Activated CD8-positive, alpha-beta memory T cell treated with anti-CD3 and anti-CD28 coated beads for 36 hours (primary cell): ENCODE measurements around the gene SLC6A19. TPM values are rescaled to one million over a fixed set of nuclear protein-coding genes. Genes with fewer than 3 reads are reported as not detected.
"Not testable (repeated sequence)": the region's sequence is repeated elsewhere in the genome, so short reads cannot be mapped to it uniquely, and the experiment has no call there.

Source experiments
- CTCF ChIA-PET: fragments of 350-600 bp; sonication (Branson Sonifier 250); formaldehyde crosslinking; loops from one replicate; lab custom pipeline; 2021; ENCODE audit warnings: antibody characterized with exemption; lab: Charles Lee
- POLR2A ChIA-PET: fragments of 350-600 bp; sonication (Branson Sonifier 250); formaldehyde crosslinking; loops from one replicate; lab custom pipeline; 2021; ENCODE audit warnings: antibody characterized with exemption; lab: Charles Lee
- total RNA-seq, 2 experiments: library from RNA; stranded (reverse); gene quantifications; one replicate each; pipeline ENCODE4 v1.2.3, GENCODE V29; 2021

Gene SLC6A19
- total RNA-seq, 2 experiments from 2014 or later, result not detected

DNA sequence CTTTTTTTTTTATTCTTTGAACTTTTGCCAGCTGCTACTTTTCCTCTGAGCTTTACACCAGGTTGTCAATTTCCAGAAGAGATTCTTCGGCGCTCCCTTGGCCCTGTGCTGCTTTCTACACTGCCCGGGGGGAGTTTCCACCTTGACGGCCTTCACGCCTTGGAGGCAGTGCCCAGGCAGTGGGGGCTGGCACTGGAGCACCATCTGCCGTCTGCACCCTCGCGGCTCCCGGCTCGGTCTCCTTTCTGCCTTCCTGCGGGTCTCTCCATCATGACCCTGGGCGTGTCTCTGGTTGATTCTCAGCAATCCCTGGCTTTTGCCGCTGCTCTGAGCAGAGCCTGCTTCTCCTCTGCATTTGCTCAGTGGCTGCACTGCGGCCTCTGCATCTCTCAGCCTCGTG is 26.7 kb downstream of the SLC6A19 start:
- POLR2A ChIA-PET, result interaction anchor here (0.6 kb wide), 1 partner anchor 154 kb away, joined by 3 read pairs; no protein-coding TSS in a partner anchor
- CTCF ChIA-PET, result no interaction called here

DNA sequence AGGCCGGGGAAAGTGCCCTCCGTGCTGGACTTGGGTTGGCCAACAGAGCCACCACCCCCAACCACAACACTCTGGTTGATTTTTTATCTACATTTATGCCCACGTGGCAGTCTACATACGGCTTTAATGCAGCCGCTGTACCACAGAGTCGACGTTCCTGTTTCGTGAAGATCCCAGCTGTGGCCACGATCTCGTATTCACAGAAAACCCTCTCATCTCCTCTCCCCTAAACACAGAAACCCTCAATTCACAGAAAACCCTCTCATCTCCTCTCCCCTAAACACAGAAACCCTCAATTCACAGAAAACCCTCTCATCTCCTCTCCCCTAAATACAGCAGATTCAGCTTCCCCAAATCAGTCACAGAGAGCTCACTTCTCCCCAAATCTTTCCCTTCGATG is 27.6 kb downstream of the SLC6A19 start:
- POLR2A ChIA-PET, CTCF ChIA-PET: not testable (repeated sequence)

DNA sequence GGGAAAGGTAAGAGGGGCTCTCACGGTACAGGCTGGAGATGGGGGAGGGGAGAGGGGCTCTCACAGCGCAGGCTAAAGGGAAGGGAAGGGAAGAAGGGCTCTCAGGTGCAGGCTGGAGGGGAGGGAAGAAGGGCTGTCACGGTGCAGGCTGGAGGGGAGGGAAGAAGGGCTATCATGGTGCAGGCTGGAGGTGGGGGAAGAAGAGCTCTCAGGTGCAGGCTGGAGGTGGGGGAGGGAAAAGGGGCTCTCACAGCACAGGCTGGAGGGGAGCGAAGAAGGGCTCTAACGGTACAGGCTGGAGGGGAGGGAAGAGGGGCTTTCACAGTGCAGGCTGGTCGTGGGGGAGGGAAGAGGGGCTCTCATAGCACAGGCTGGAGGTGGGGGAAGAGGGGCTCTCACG is 28.4 kb downstream of the SLC6A19 start:
- ChIA-PET CTCF (no interaction called here), POLR2A (no interaction called here)

DNA sequence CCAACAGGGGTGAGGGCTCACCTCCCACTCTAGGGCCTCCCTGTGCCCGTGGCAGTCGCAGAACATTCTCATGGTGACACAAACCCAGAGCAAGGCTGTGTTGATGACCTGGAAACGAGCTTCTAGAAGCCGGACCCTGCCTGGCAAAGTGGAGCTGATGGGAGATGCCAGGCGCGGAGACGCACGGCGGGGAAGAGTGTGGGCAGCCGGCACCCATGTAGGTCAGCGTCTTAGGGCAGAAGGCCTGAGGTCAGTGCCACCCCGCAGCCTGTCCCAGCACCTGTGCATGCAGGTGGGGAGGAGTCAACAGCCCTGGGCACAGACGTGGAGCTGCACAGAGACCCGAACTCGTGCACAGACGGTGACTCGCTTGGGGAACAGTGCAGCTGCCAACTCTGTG is 29.2 kb downstream of the SLC6A19 start:
- POLR2A ChIA-PET, result no interaction called here
- CTCF ChIA-PET, result no interaction called here

DNA sequence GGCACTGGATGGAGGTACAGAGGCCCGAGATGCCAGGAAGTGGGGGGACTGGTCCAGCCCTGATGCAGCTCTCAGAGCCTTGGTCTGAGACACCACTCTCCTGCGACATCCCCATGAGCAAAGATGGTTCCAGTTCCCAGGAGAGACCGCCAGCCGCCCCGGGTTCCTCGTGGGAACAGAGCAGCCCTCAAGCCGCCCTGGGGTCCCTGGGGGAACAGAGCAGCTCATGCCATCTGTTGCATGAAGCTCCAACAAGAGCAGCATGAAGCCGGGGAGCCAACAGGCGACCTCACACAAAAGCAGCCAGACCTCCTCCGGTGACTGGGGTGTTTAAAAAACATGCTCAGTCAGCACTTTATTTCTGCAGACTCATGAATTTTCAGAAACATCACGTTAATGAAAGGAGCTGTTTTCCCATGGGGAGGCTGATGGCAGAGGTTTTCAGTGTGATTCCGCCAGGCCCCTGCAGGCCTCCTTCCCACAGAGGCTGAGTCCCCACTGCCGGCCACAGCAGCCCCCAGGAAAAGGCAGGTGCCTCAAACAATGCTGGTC is 30.0 kb downstream of the SLC6A19 start:
- POLR2A ChIA-PET, result no interaction called here
- CTCF ChIA-PET, result no interaction called here

DNA sequence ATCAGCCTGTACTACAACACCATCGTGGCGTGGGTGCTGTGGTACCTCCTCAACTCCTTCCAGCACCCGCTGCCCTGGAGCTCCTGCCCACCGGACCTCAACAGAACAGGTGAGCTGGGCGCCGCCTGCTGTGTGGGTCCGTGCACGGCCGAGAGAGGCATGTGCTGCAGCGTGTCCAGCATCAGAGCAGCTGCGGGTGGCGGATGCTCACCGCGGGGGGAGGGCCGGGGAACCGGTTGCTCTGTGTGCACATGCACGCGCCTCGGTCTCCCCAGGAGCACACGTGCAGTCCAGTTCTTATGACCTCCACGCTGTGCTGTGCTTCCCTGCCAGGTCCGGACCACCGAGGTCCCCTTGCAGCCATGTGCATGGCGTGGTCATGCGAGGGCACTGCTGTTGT is 31.4 kb downstream of the SLC6A19 start:
- CTCF ChIA-PET, result no interaction called here
- POLR2A ChIA-PET, result no interaction called here

DNA sequence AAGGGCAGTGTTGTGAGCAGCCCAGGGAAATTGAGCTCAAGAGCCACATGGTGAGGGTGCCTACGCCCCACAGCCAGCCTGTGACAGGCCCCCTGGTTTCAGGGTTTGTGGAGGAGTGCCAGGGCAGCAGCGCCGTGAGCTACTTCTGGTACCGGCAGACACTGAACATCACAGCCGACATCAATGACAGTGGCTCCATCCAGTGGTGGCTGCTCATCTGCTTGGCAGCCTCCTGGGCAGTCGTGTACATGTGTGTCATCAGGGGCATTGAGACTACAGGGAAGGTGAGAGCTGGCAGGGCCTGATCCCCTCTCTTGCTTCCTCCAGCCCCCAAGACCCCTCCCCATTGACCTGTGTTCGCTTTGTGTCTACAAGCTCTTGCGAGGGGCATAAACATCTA is 34.0 kb downstream of the SLC6A19 start:
- CTCF ChIA-PET, result no interaction called here
- POLR2A ChIA-PET, result no interaction called here

DNA sequence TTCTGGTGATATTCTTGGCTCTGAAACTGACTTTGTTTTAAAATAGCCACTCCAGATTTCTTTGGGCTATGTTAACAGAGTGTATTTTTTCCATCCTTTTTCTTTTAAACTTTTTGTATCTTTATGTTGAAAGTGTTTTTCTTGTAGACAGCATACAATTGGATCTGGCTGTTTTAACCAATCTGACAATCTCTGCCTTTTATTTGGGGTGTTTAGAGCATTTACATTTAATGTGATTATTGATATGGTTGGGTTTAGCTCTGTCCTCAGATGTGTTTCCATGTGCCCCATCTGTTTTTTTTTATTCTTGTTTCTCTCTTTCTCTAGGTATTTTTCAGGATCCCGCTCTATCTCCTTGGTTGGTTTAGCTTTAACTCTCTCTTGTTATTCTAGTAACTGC is 34.4 kb downstream of the SLC6A19 start:
- POLR2A ChIA-PET, result no interaction called here
- CTCF ChIA-PET, result no interaction called here

DNA sequence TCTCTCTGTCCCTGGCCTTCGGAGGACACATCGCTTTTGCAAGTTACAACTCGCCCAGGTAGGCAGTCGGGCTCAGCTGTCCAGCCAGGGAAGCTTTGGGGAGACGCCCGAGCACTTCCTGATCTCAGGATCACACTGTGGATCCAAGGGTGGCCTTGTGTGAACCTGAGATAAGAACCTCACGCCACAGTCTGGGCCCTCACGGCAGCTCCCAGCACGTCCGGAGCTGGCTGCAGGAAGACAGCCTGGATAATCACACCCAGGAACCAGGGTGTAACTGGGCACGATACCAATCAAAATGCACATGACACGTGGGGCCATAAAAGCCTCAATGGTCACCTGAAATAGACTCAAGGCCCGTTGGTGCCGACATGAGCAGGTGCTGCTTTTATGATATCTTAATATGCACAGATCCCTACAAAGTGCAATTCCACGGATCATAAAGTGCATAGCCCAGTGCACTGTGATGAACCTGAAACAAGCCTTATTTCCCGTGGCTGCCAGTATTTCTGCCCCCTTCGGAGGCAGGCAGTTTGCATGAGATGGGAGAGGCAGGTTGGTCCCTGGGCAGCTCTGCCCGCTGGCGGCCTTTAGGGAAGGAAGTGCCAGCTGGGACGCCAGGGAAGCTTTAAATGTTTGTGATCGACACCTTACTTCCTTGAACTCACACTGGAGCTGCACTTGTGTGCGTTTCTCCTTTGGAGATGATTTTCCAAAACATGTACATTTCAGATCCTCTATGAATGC is 38.3 kb downstream of the SLC6A19 start:
- POLR2A ChIA-PET, result no interaction called here
- CTCF ChIA-PET, result no interaction called here

DNA sequence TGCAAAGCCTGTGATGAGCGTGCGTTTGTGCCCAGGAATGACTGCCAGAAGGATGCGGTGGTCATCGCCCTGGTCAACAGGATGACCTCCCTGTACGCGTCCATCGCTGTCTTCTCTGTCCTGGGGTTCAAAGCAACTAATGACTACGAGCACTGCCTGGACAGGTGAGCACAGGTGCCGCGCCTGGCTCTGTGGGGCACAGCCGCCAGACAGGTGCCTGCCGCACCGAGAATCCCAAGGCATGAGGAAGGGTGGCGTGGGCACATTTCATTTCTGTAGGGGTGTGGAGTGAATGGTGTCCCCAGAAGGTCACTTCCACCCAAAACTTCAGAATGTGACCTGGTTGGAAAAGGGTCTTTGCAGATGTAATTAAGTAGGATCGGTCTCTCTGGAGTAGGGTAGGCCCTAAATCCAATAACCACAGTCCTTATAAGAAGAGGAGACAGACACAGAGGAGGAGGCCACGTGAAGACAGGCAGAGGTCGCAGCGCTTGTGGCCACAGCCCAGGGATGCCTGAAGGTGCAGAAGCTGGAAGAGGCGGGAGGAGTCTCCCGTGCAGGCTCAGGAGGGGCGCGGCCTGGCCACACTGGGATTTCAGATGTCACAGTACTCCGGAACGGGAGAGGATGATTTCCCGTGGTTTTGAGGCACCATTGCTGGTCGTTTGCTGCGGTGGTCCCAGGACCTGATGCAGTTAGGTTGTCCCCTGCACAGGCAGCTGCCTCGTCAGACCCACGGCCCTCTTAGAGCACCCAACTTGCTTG is 39.3 kb downstream of the SLC6A19 start:
- ChIA-PET POLR2A (no interaction called here), CTCF (no interaction called here)

DNA sequence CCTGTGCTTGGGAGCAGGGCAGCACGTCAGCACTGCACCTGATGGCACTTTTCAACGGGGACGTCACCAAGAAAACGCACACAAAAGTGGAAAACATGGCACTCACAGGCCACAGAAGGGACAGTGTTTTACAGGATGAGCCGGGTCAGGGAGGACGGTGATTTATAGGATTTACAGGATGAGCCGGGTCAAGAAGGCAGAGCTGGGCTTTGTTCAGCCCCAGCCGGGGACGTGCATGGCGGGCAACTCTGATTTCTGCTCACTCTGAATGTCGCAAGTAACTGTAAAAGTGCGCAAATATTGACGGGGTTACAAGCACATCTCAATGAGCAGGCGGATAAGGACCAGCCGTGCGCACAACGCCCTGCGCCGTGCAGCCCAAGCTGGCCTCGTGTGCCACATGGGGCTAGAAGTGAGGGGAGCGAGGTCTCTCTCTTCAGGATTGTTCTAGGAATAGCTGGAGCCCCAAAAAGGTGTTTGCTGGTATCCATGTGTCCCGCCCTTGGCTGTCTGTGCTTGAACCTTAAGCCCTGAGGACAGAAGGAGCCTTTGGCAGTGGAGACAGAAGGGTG is 40.2 kb downstream of the SLC6A19 start:
- POLR2A ChIA-PET, result no interaction called here
- CTCF ChIA-PET, result no interaction called here

DNA sequence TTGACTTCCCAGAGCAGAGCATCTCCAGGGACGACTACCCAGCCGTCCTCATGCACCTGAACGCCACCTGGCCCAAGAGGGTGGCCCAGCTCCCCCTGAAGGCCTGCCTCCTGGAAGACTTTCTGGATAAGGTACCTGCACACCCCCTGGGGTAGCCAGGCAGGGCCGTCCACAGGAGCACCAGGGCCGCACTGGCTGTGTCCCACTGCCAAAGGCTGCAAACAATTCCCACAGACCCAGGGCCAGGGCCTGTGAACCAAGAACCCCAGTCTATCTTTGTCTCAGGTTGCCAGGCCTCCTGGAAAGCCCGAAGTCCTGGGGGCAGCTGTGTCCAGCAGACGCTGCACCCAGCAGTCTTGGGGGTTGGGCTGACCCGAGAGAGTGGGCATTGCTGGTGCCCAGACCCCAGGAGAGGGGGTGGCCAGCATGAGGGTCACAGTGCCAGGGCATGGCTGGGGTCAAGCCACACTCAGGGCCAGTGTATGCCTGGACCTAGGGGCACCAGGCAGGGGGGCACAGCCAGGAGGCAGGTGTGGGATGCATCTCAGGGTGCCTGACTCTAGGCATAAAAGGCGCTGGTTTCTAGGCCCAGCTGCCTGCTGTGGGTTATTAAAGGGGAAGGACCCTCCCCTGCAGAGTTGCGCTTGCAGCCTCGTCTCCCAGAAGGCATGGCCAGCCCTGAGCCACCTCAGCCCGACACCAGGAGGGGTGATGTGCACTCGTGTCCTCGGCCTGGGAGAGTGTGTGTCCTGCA is 41.5 kb downstream of the SLC6A19 start:
- POLR2A ChIA-PET, result no interaction called here
- CTCF ChIA-PET, result no interaction called here

DNA sequence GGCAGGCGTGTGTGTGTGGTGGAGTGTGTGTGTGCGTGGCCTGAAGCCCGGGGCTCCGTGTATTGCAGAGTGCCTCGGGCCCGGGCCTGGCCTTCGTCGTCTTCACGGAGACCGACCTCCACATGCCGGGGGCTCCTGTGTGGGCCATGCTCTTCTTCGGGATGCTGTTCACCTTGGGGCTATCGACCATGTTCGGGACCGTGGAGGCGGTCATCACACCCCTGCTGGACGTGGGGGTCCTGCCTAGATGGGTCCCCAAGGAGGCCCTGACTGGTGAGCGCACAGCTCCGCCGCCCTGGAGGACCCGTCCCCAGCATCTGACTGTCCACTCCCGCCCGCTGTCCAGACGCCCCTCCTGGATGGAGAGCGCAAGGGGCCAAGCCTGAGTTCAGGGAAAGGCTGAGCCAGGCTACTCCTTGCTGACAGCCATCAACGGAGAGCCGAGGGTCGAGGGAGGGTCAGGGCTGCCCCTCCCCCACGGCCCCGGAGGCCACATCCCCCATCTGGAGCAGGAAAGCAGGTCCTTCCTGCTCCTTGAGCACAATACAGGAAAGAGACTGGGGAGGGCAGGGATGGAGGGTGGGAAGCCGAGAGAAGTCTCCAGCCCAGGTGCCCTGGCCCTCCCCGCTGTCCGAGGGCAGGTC is 42.2 kb downstream of the SLC6A19 start:
- POLR2A ChIA-PET, result no interaction called here
- CTCF ChIA-PET, result no interaction called here

DNA sequence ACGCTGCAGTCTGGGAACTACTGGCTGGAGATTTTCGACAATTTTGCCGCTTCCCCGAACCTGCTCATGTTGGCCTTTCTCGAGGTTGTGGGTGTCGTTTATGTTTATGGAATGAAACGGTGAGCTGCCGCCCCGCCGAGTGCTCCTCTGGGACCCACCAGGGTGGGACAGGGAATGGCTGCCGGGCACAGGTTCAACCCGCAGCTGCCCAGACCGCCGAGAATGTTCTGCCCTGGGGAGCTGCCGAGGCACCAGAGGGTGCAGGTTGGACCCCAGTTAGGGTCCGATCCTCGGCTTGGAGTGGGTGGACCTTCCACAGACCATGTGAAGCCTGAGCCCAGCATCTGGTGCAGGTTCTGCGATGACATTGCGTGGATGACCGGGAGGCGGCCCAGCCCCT is 42.9 kb downstream of the SLC6A19 start:
- CTCF ChIA-PET, result no interaction called here
- POLR2A ChIA-PET, result no interaction called here

DNA sequence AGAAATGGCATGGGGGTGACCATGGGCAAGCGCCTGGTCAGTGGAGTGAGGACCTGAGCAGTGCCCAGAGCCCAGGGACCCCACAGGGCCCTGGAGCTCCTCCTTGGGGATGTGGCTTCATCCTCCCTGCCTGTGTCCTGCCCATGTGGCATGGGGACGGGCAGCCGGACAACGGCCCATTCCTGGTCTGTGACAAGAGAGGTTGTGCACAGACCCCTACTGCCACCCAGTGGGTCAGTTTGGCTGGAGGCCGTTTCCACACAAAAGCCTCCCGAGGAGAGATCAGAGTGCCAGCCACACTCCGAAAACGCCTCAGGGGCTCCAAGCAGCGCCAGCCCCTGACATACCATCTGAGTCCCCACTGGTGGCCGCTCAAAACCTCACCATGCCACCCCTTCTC is 43.6 kb downstream of the SLC6A19 start:
- ChIA-PET POLR2A (no interaction called here), CTCF (no interaction called here)

DNA sequence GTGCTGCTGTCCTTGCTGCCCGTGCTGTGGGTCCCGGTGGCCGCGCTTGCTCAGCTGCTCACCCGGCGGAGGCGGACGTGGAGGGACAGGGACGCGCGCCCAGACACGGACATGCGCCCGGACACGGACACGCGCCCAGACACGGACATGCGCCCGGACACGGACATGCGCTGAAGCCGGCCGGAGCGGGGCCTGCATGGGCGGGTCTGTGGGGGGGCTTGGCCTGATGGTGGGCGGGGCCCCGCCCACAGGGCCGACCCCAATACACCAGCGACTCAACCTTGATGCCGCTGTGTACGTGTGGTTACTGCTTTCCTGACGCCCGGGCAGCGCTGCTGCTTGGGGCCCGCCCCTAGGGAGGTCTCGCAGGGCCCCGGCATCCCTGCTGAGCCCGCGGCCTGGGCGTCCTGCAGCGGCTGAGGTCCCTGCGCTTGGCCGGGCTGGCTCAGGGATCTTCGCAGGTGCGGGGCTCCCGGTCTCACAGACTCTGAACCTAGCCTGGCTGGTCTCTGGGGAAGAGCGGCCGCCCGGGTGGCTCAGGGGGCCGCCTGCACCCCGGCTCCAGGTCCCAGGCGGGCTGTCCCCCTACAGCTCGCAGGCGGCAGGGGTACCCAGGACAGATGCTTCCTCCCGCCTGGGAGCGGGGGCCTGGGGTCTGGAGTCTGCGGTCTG is 44.6 kb downstream of the SLC6A19 start:
- POLR2A ChIA-PET, result no interaction called here
- CTCF ChIA-PET, result no interaction called here

DNA sequence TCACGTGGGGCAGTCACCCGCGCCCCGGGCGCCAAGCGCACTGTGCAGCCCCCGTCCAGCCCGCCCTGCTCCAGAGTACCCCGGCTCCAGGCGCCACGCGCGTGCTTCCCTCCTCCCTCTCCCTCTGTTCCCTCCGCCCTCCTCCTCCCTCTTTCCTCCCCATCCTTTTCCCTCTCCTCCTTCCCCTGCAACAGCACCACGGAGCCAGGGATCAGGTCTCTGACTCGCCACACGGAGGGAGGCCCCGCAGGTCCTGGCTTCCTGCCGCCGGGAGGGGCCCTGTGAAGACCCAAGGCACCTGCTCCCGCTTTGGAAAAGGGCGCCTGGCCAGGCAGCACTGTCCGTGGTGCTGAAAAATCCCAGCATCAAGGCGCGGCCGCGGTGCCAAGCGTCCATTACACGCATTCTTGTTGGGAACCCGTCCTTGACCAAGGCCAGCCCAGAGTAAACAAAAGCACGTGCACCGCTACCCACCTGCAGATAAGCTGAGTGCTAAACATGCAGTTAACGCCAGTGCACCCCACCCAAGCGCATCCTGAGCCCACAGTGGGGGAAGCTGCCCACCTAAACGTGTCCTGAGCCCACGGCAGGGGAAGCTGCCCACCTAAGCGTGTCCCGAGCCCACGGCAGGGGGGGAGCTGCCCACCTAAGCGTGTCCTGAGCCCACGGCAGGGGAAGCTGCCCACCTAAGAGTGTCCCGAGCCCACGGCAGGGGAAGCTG is 45.5 kb downstream of the SLC6A19 start:
- CTCF ChIA-PET, result no interaction called here
- POLR2A ChIA-PET, result no interaction called here

DNA sequence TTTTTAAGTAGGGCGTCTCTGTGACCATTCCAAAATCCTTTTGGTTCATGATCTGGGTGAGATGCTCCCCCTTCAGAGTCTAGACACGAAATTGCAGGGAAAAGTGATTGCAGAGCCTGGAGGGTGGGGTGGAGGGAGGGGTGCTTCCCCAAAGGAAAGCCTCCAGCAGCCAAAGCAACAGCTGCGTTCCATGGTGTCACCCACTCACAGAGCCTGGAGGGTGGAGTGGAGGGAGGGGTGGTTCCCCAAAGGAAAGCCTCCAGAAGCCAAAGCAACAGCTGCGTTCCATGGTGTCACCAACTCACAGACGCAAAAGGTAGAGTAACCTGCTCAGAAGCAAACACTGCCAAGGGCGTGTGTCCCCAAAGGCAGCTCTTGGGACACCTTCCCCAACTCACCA is 46.4 kb downstream of the SLC6A19 start:
- ChIA-PET POLR2A (no interaction called here), CTCF (no interaction called here)
